ENCODE results near the gene GLT8D2.
A peak's percentile ranks its signal among the peaks of the same experiment; 100 is the strongest.

GLT8D2 gene

DNA sequence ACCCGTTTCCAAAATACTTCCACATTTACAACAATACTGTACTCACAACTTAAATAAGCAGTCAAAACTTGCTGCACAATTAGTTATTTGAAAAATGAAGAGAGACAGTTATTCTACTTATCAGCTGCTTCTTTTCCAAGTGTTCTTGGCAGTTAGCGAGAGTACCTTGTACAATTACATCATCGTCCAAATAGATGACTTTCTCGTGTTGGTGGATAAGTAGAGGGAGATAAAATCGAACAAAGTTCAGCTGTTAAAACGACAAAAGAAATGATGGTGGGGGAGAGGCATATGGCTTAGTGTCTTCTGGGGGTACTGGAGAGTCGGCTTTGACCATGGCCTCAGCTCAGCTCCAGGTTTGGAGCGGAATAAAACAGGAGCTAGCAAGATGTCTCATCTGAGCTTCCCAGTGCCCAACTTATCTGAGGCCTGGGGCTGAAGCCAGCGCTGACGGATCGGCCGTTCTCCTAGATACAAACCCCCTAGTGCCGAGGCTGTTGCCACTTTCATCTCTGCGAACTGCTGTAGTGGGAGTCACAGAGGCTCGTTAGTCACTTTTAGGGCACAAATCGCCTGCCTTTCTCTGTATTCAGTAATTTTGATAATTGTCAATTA lies 52.6 kb downstream of the GLT8D2 start:
- DNase-seq = no peak

DNA sequence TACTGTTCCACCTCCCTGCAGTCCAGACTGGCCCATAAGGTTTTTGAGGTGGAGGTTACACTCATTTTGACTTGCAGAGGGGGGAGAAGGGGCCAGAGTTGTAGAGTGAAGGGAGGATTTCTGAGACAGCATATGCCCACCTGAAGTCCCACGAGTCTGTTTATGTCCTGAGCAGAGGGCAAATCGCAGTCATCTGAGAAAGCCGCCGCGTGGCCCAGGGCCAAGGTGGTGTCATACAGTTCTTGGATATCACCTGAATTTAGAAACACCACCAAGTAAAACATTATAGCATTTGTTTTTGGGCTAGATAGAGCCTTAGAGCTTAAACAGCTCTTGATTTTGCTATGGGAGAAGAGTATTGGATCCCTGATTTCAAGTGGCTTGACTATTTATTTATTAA lies 53.4 kb downstream of the GLT8D2 start:
- DNase-seq = no peak

DNA sequence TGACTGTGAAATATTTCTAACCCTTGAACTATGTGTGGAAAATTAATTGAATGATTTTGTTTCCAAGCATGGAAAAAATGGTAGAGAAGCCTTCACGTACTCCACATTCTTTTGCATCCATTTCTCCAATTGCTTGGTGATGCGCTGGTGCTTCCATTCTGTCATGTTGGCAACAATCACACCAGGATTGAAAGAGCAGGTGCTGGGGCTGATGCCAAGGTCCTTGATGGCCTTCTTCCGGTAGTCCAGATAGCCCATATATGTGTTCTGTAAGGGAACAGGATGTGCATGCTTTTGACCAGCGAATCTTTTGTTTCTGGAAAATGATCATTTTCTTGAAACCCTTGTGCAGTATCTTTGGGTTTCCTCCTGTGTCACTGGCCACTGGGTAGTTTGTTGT lies 55.8 kb downstream of the GLT8D2 start:
- DNase-seq = no peak

DNA sequence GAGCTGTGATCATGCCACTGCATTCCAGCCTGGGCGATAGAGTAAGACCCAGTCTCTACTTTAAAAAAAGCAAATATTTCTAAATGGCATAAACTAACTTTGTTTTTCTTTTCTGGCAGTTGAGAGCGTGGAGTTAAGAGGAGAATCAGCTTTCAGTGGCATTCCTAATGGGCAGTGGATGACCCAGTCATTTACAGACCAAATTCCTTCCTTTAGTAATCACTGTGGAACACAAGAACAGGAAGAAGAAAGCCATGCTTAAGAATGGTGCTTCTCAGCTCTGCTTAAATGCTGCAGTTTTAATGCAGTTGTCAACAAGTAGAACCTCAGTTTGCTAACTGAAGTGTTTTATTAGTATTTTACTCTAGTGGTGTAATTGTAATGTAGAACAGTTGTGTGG lies 63.2 kb downstream of the GLT8D2 start:
- DNase-seq = peak; percentile 43

DNA sequence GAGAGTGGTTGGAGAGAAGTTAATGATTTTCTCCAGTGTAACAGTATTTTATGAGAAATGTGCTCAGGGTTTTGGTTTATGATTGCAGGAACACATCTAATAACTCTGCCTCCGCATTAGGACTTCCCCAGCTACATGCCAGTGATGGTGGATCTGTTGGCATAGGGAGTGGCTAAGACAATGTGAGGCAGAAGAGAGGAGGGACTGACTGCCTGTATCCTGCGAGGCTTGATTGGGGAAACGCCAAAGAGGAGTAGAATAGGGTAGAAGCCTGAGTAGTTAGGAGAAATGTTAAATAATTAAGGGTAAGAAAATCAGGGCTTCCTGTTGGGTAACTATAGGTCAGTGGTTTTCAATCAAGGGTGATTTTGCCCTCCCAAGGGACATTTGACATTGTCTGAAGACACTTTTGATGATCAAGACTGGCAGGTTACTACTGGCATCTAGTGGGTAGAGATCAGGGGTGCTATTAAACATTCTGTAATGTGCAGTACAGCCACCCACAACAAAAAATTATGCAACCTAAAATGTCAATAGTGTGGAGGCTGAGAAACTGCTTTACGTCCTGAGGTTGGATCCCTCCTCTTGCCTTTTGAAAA lies 71.5 kb downstream of the GLT8D2 start:
- DNase-seq = no peak

DNA sequence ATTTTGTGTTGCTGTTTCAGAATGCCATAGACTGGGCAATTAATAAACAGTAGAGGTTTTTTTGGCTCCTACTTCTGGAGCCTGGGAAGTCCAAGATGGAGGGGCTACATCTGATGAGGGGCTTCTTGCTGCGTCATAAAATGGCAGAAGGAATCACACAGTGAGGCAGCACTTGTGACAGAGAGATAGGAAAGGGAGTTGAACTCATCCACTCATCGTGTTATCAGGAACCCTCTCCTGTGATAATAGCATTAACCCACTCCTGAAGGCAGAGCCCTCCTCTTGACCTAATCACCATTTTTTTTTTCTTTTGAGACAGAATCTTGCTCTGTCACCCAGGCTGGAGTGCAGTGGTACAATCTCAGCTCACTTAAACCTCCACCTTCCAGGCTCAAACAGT lies 74.6 kb downstream of the GLT8D2 start:
- DNase-seq = no peak

DNA sequence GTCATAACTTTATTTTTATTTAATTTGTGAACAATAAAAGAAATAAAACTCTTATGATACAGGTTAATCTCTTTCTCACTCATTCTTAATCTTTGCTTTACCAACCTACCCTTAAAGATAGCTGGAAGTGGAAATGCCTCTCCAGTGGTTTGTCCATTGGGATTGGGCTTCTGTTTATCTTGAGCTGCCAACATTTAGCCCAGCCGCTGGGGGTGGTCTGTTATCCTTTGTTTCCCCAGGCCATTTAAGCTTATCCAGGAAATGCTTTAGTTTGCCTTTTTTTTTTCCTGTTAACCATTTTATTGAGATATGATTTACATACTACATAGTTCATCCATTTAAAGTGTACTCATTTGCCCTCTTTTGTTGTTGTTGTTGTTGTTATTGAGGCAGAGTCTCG lies 76.1 kb downstream of the GLT8D2 start:
- no peak for DNase-seq

DNA sequence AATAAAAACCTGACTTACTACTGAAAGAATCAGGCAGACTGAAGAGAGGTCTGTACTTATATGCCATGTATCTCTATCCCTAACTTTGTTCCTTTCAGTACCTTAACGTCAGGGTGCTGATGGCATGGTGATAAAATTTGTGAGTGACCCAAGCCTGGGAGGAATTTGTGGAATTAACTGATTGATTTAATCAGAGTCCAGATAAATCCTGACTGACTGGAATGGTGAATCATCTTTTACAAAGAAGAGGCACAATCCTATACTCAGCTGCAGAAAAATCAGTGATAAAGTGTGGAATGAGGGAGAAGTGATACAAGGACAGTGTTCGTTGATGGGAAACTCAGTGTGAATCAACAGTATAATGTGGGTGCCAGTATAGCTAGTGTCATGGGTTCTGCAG lies 80.6 kb downstream of the GLT8D2 start:
- peak; percentile 48 for DNase-seq

DNA sequence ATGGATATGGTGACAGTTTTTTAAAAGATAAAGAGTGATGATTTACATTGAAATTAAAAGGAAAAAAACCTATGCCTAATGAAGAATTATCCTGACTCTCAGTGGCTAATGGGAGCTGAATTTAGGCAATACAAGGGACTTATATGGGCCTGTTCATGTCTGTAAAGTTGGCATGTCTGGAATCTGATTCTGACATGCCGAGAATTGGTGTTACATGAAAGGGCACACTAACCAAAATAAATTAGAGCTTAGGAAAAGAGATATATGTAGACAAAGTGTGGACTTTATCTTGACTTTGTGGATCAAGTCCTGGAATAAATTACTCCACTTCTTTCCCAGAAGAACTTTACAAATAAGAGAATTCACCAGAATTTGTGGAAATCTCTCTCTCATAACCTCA lies 83.3 kb downstream of the GLT8D2 start:
- peak; percentile 56 for DNase-seq

DNA sequence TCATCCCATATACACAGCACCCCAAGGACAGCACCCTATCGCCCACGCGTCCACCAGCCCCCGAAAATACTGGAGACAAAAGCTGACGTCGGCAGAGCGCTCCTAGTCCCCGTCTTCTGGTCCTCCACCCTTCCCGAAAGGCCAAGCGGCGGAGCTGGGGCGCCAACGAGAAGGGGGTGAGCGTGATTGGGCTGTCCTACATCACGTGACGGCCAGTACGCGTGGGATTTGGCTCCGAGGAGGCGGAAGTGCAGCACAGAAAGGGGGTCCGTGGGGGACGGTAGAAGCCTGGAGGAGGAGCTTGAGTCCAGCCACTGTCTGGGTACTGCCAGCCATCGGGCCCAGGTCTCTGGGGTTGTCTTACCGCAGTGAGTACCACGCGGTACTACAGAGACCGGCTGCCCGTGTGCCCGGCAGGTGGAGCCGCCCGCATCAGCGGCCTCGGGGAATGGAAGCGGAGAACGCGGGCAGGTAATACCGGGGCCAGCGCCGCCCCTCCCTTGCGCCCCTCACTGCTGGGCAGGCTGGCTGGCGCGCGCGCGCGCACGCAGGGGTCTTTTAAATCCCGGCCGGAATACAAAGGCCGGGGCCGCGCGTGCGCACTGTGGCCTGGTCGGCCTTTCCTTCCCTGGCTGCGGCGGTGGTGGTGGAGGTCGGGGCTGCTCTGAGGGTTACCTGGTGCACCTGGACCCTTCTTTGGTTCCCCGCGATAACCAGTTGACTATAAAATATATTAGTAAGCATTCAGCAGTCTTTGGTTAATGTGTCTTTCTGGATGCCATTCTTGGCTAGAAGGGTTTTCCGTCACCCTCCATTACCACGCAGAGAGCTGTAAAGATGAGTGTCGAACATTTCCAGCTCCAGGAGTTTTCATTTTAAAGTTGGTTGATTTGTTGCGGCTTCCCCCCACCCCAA lies 84.1 kb downstream of the GLT8D2 start, which contains the start of gene TDG:
Gene TDG, plus strand, starts transcription at position 283 of the 915 bp plus-strand sequence. Its CDS starts 166 bp downstream, at position 449.
- peak; percentile 100 for DNase-seq

DNA sequence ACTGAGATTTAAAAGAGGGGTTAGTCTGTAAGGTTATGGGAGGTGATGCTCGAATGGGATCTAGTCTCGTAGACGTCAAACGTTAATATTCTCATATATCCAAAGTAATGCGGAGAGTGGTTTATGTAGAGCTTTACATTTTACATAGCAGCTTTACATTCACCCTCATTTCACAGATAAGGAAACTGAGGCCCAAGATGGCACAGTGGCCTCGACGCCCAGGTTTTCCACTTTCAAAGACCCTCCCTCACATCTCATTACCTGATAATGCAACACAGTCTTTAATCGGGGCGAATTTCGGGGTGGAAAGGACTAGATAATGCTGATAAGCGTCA lies 84.8 kb downstream of the GLT8D2 start:
- DNase-seq = no peak

DNA sequence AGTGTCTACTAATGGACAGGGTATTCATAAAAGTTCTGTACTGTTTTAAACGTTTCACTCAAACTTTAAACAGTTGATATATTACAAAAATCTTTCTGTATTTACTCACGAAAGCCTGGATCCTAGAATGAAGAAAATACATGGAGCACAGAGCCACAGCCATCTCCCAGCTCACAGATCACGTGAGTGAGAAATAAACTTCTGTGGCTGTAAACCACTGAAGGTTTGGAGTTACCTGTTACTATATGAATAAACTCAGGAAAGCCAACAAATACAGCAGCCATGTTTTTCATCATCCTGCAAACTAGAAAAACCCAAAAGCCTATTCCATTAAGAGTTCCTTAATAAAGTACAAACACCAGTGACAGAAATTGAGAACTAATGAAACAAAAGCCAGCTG lies 85.2 kb downstream of the GLT8D2 start:
- DNase-seq = no peak

DNA sequence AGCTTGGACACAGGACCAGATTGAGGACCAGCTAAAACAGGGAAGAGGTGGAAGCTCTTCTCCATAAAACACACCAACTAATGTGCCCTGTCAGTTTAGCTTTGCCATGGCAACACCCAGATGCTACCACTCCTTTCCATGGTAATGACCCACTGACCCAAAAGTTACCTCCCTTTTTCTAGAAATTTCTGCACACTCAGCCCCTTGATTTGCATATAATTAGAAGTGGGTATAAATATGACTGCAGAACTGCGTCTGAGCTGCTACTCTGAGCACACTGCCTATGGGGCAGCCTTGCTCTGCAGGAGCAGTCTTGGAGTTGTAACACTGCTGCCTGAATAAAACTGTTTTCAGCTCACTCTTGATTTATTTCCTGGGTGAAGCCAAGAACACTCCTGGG lies 87.5 kb downstream of the GLT8D2 start:
- no peak for DNase-seq

DNA sequence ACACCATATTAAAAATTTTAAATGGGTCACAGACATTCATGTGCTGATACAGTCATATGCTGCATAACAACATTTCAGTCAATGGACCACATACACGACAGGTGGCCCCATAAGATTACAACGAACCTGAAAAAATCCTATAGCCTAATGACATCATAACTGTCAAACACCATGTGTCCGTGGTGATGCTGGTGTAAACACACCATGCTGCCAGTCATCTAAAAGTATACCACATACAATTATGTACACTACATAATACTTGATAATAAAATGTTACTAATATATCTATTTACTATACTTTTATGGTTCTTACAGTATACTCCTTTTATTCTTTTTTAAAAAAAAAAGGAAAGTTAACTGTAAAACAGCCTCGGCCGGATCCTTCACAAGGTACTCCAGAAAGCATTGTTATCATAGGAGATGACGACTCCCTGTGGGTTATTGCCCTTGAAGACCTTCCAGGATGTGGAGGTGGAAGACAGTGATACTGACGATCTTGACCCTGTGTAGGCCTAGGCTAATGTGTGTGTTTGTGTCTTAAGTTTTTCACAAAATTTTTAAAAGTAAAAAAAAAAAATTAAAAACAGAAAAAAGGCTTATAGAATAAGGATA lies 89.3 kb downstream of the GLT8D2 start:
- no peak for DNase-seq

DNA sequence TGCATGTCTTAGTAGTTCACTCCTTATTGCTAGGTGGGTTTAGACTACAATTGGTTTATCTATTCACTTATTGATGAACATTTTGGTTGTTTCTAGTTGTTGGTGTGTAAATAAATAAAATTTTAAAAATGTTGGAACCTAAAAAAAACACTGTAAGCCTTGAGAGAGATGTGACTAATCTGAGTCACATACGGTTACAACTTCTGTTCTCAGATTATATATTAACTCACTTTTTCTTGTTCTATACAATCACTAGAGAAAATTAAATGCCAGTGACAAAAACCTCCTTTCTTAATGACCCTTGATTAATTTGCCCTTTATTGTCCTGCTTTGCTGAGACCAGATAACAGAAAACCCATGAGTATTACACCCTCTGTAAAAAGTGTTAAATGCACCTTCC lies 91.4 kb downstream of the GLT8D2 start:
- DNase-seq = no peak

DNA sequence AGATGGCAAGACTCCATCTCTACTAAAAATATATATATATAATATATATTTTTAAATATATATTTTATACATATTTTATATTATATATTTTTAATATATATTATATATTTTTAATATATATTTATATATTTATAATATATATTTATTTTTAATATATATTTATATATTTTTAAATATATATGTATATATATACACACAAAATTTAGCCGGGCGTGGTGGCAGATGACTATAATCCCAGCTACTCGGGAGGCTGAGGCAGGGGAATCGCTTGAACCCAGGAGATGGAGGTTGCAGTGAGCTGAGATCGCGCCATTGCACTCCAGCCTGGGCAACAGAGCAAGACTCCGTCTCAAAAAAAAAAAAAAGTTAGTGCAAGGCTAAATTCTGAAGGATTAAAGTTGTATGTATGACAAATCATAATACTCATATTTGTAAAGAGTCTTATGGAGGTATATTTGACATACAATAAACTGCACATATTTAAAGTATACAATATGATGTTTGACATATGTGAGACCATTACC lies 92.1 kb downstream of the GLT8D2 start:
- DNase-seq = no peak

DNA sequence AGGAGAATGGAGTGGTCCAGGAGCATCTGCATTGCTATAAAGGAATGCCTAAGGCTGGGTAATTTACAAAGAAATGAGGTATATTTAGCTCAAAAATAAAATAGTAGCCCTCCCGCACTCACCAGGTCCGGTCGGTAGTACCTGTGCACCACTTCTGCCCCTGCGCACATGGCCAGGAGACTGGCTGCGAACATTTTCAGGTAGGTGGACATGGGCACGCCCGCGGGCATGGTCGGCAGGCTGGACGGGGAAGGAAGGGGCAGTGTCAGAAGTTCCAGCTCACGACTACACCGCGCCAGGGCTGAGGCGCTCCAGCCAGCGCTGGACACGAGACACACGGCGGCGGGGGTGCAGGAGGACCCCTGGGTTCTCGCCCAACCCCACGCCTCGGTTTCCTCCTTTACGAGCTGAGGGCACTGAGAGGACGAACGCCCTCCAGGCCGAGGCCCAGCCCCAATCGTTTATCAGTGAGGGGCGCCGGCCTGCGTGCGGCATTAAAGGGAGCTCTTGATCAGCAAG lies 93.4 kb downstream of the GLT8D2 start:
- peak; percentile 10 for DNase-seq

DNA sequence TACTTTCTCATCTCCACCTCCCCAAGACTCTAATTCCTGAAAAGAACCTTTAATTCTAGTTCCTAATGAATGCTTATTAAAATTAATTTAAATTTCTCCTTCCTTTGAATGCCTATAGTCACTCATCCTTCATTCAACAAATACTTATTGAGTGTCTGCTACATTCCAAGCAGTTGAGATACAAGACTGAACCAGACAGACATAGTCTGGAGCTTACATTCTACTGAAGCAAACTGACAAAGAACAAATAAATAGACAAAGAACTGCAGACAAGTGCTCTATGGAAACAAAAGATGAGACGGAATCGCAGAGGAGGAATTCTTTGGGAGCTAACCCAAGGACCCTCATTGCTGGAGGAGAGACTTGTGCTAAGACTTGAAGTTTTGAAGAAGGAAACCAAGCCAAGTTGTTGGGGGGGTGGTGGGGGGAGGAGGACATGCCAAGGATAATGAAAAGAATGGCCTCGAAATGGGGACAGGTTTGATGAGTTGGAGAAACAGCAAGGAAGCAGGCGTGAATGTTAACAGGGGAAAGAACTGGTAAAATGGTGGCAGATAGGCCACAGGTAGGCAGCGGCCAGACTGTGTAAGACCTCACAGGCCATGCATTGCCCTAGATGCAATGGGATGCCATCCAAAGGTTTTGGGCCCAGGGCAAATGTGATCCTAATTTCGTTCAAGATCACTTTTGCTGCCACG lies 94.0 kb downstream of the GLT8D2 start:
- peak; percentile 31 for DNase-seq

DNA sequence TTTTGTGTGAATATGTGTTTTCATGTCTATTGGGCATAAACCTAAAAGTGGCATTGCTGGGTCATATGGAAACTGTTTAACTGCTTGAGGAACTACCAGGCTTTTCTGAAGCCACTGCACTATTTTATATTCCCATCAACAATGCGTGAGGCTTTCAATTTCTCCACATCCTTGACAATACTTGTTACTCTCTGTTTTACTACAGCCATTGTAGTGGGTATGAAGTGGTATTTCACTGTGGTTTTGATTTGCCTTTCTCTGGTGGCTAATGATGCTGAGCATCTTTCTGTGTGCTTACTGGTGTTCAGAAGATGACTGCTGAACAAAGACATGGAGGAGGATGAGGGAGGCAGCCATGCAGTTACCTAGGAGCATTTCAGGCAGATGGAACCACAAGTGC lies 97.5 kb downstream of the GLT8D2 start:
- DNase-seq = no peak

DNA sequence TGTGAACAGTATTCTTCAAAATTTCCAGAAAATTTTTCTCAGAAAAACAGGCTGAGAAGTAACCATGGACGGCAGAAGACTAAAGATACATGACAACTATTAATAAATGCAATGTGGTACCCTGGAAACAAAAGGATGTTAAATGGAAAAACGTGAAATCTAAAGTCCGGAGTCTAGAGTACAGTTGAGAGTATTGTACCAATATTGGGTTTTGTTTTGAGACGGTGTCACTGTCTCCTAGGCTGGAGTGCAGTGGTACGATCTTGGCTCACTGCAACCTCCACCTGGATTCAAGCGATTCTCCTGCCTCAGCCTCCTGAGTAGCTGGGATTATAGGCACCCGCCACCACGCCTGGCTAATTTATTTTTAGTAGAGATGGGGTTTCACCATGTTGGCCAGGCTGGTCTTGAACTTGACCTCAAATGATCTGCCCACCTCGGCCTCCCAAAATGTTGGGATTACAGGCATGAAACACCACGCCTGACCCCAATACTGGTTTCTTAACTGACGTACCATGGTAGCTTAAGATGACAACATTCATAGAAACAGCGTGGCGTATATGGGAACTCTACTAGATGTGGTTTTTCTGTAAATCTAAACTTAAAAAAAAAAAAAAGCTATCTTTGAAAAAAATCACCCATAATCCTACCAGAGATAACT lies 101.1 kb downstream of the GLT8D2 start:
- DNase-seq = no peak

DNA sequence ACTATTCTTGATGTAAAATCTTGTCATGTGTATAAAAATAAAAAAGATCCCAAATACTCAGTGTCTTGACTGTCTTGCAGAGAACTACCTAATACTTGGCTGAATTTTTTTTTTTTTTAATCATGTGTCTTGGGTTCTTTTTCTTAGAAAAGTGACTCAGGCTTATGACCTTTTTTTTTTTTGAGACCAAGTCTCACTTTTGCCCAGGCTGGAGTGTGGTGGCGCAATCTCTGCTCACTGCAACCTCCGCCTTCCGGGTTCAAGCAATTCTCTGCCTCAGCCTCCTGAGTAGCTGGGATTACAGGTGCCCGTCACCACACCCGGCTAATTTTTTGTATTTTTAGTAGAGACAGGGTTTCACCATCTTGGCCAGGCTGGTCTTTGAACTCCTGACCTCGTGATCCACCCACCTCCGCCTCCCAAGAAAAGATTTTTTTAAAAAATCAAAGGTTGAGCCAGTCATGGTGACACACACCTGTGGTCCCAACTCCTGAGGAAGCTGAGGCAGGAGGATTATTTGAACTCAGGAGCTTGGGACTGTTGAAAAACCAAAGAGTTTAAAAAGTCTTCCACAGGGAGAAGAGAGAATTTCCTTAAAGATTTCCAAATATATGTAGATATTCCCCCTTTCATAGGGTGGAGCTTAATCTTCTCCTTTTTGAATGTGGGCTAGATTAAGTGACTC lies 102.0 kb downstream of the GLT8D2 start:
- no peak for DNase-seq

All from fibroblast of skin of scalp (primary cell).